Measurements from ENCODE around the gene DMPK.
A peak's percentile ranks its signal among the peaks of the same experiment; 100 is the strongest.
"Not testable (repeated sequence)": the region's sequence is repeated elsewhere in the genome, so short reads cannot be mapped to it uniquely, and the experiment has no call there.

The DMPK gene

DNA sequence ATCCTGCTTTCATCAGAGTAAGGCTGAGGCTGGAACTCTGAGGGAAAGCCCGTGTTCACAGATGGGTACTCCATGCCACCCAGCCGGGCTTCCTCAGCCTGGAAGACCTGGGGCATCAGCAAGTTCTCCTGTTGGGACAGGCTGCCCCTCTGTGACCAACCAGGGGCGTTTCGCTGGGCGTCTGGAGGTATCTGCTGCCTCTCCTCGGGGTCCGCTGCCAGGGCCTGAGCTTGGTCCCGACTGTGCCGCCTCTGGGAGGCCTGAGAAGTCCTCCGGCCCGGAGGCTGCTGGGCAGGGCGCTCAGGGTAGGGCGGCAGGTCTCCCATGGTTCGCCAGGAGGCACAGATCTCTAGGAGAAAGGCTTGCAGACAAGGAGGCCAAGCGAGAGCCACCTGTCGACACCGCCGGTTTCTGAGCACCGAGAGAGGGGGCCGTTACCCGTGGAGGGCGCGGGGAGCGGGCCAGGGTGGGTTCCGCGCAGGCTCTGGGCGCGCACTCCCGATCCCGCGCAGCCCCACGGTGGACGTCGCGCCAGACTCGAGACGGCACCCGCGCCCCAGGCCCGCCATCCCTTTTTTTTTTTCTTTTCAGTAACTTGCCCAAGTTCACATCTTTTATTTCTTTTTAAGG is 32.7 kb upstream of the DMPK start, which contains the start of gene RSPH6A:
TSS of gene RSPH6A (minus strand) at position 458 of the 630 bp plus-strand sequence. CDS start at position 326, 132 bp downstream.
- DNase-seq, result no peak

DNA sequence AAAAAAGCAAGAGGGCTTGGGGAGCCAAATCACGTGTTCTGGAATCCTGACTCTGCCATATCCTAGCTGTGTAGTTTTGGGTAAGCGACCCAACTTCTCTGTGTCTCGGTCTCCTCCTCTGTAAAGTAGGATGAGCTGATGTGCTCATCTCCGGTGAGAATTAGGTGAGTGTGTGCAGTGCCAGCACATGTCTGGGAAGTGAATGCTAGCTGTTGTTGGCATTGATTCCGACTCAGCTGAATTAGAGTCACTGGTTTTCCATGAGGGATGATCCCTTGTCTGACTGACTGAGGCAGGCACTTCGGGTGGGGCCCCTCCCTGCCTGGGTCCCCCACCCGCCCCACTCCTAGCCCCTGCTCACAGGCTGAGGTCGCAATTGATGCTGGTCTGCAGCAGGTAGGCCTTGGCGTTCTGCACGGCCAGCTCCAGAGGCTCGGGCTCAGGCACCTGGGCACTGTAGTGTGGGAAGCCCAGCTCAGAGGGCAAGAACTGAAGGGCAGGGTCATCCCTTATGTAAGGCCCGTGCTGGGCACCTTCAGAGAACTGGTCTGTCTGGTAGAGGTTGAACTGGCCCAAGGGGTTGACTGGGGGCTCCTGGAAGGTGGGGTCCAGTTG is 32.0 kb upstream of the DMPK start:
- DNase-seq, result no peak

DNA sequence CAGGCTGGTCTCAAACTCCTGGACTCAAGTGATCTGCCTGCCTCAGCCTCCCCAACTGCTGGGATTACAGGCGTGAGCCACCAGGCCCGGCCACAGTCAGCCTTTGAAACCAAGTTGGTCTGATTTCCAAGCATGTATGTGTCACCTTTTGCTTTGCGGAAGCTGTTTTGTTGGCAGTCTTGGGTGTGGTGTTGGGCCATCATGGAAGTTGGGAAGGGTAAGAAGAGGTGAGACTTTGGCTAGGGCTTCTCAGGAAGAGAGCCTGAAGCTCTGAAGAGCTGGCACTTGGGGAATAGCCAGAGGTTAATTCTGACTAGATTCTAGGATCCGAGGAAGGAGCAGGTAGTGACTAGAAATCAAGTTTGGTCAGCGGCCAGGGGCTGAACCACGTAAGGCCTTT is 30.0 kb upstream of the DMPK start:
- no peak for DNase-seq

DNA sequence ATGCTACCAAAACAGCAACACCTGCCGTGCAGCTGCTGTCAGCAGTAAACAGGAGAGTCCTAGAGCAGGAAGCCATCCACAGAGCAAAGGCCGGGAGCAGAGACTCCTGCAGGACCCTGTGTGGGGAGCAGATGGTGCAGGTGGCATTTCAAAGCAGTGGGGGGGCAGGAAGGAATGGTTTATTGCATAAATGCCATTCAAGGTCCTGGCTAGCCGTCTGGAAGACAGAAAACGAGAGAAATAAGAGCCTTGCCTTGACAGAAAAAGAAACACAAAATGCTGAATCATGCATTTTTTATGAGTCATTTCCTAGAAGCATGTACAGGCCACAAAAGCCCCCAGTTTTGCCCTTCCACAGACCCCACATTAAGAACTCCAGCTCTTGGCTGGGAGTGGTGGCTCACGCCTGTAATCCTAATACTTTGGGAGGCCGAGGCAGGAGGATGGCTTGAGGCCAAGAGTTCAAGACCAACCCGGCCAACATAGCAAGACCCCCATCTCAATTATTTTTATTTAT is 27.4 kb upstream of the DMPK start:
- DNase-seq, result no peak

DNA sequence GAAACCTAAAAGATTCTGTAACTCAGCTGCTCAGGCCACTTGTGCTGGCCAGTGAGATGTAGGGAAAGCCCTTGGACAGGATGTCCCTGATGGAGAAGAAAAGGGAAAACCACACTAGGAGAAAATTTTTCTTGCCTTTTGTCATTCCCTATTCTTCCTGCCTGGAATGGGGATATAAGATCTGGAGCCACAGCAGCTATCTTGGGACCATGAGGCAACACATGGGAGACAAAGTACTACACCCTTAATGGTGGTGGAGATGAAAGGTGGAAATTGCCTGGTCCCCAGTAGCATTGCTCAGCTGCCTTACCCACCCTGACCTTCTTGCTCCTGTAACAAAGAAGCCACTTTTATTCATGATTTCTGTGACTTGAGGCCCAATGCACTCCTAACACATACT is 23.4 kb upstream of the DMPK start:
- DNase-seq, result no peak

DNA sequence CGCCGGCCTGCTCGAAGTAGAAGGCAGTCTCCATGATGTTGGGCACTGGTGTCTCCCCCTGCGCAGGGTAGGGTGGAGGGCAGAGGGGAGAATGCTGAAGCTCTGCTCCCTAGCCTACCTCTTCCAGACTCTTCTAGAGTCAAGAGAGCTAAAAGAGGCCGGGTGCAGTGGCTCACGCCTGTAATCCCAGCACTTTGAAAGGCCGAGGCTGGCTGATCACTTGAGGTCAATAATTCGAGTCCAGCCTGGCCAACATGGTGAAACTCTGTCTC is 22.6 kb upstream of the DMPK start:
- DNase-seq, result no peak

DNA sequence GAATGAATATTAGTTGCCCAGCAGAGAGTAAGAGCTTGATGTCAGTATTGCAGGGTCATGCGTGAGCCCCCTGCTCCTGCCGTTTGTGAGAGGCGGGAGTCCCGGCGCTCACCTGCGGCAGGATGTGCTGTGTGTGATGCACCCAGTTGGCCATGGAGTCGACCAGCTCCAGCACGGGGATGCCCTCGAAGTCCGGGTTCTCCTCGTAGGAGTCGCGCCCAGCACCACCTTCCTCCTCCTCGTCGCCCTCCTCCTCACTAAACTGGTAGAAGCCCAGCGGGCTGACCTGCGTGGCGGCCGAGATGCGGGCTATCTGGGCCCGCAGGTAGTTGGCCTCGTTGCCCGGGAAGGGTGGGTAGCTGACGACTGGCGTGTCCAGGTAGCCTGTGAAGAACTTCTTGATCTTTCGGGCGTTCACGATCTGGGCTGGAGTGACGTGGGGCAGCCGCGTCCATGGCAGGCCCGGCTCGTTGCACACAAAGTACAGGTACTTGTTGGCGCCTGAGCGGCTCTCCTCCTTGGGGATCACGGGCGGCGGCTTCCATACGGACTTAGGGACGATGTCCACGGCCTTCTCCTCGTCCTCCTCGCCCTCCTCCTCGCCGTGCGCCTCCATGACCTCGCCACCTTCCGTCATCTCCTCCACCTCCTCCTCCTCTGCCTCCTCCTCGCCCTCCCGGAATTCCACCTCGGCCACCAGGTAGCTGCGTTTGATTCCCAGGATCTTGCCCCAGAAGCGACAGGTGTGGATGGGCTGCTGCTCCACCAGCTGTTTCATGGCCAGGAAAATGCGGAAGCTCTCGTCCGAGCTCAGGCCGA is 22.1 kb upstream of the DMPK start:
- DNase-seq, result no peak

DNA sequence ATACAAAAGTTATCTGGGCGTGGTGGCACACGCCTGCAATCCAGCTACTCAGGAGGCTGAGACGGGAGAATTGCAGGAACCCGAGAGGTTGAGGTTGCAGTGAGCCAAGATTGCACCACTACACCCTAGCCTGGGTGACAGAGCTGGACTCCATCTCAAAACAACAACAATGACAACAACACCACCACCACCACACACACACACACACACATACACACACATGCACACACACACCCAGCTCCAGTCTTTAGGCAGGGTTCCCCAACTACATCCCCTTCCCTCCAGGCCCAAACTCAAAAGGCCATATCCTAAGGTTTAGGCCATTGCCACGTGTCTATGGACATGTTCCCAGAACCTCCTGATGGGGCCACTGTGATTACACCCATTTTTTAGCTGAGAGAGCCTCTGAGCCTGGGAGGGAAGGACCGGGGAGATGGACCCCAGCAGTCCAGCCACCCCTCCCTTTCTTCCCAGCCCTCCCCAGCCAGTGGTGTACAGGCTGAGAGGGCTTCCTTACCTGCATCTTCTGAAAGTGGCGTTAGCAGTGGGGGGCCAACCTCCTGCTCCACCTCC is 19.4 kb upstream of the DMPK start:
- DNase-seq, result no peak

DNA sequence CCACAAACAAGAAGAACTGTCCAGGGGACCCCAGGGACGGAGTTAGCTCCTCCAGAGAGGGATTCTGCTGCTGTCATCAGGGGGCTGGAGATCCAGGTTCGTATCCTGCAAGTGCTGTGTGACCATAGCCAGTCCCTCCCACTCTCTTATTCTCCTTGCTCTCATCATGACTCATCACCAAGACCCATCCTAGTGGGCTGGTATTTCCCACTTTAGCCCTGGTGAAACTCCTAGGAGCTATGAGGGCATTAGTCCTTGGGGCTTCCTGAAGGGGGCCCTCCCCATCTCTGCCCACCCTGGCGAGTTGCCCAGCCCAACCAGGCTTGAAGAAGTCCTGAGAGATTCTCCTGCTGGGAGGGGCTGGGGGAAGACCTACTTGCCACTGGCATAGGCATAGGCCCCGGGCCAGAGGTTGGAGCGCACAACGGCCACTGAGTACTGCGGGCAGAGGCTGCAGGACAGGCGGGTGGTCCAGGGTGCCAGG is 17.8 kb upstream of the DMPK start:
- DNase-seq, result no peak

DNA sequence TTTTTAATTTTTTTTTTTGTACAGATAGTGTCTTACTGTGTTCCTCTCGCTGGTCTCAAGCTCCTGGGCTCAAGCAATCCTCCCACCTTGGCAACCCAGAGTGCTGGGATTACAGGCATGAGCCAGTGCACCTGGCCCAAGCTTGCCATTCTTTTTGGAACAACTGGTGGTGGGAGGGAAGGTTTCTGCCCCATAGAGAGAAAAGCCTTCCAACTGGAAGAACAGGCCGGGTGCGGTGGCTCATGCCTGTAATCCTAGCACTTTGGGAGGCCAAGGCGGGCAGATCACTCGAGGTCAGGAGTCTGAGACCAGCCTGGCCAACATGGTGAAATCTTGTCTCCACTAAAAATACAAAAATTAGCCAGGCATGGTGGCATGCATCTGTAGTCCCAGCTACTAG is 17.3 kb upstream of the DMPK start:
- not testable (repeated sequence) for DNase-seq

DNA sequence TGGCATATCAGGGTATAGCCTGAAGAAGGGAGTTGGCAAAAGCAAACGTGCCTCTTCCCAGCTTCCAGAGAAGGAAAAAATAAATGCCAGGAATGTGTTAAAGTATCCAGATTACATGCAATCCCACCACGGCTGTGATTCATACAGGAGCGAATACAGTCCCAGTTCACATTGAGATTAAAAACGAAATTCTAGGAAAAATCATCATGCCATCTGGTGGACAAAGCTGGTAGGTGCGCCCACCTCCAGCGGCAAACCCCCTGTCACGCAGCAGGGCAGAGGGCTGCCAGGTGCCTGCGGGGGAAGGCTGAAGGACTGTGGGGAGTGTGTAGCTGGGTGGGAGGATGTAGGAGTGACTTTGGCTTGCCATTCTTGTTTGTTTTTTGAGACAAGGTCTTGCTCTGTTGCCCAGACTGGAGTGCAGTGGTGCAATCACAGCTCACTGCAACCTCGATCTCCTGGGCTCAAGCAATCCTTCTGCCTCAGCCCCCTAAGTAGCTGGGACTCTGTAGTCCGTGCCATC is 16.8 kb upstream of the DMPK start:
- DNase-seq, result peak; percentile 19 to 60

DNA sequence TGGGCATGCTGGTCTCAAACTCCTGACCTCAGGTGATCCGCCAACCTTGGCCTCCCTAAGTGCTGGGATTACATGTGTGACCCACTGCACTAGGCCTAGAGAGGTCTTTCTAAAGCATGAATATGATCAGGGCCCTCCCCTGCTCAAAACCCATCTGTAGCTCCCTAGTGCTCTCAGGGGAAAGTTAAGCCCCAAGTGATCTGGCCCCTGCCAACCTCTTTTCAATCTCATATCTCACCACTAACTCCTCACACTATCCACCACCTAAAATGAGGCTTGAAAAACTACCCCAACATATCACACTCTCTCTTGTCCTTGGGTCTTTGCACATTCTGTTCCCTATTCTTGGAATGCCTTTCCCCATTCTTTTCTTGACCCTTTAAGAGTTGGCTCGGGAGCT is 12.3 kb upstream of the DMPK start:
- no peak for DNase-seq

DNA sequence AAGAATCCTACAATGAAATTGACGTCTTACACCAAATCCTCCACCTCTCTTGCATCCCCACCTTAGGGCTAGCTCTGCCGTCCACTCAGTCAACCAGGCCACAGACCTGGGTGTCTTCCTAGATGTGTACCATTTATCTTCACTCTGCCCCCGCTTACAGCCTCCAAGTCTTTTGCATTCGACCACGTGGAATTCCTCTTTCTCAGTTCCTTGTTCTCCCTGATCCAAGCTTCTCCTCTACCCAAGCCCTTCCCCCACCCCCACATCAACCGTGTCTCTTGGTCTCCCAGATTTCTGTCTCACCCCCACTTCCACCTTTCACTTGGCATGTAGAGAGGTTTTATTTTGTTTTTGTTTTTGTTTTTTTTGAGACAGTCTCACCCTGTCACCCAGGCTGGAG is 11.6 kb upstream of the DMPK start:
- DNase-seq, result no peak

DNA sequence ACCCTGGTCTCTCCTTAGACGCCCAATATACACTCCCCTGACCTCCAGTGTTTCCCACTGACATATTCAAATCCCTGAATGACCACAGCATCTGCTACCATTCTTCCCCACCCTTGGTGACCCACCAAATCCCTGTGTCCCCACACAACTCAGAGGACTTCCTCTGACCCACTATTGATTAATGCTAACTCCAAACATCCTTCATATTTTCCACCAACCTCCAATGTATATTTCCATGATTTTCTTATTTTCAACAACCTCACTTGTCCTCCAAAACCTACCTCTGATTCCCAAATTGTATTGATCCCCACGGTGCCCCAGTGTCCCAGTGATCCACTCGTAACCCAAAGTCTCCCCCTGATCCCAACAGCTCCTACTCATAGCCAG is 10.9 kb upstream of the DMPK start:
- no peak for DNase-seq

DNA sequence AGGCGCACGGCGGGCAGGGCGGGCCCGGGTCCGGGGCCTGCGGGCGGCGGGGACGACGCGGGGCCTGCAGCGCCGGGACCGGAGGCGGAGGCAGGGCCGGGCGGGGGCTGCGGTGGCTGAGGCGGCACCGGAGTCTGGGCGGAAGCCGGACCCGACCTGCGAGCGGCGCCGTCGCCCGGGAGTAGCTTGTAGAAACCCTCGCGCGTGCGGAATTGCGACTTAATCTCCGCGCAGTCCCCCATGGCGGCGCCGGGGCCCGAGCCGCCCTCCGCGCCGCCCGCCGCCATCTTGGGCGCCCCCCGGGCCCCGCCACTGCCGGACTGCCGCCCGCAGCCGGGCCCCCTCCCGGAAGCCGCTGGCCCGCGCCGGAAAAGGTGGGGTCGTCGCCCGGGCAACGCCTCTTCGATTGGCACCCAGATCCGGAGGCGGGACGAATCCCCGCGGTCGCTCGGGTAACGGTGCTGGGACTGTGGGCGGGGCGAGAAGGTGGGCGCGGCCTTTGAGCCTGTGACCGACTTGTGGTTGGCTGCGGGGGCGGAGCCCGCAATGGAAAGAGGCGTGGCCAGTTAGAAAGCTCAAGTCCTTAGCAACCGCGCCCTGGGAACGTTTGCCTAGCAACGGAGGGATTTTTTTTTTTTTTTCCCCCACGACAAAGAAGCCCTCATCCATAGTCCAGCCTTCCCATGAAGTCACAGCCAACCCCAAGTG is 10.3 kb upstream of the DMPK start, which contains the start of gene DMWD:
TSS of gene DMWD (minus strand) at position 376 of the 708 bp plus-strand sequence. CDS start at position 287, 89 bp downstream.
- peak; percentile 99 to 100 for DNase-seq

DNA sequence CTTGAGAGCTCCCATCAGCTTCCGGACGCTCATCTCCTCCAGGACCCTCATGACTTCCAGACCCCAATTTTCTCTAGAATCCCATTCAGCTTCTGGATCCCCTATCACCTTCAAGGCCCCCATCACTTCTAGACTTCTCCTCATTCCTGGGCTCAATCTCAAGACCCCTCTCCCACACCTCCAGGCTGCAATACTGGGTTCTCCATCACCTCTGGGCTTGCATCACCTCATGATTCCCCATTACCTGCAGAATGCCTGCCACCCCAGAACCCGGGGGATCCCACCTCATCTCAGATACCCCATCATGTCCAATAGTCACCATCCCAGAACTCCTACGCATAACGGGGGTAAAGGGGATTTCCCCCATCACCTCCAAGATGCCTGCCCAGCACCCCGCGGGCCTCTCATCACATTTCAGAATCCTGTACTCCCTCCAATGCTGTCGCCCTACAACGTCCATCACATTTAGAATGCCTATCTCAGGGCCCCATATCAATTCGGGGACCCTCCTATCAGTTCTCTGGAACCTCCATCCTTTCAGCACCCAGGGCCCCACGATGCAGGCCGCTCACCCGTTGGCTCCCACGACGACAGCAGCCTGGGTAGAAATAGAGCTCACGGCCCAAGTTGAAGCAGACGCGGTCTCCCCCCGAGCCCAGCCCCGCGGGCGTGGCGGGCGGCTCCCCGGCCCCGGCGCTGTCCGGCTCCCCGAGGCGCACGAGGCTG is 9.6 kb upstream of the DMPK start:
- no peak for DNase-seq

DNA sequence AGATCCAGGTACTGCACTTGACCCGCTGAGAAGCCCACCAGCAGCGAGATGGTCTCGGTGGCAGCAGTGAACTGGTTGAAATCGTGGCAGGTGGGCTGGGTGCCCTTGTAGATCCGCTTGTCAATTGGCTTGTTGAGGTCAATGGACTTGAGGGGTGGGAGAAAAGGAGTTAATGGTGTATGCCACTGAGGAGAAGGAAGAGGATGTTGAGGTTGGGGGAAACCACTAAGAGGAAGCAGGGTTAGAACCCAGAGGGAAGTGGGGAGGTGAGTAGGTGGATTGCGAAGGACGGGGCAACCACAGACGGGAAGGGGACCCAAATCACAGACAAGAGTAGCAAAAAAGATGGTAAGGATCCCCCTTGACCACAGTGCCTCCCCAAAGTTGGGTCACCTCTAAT is 8.7 kb upstream of the DMPK start:
- DNase-seq, result no peak

DNA sequence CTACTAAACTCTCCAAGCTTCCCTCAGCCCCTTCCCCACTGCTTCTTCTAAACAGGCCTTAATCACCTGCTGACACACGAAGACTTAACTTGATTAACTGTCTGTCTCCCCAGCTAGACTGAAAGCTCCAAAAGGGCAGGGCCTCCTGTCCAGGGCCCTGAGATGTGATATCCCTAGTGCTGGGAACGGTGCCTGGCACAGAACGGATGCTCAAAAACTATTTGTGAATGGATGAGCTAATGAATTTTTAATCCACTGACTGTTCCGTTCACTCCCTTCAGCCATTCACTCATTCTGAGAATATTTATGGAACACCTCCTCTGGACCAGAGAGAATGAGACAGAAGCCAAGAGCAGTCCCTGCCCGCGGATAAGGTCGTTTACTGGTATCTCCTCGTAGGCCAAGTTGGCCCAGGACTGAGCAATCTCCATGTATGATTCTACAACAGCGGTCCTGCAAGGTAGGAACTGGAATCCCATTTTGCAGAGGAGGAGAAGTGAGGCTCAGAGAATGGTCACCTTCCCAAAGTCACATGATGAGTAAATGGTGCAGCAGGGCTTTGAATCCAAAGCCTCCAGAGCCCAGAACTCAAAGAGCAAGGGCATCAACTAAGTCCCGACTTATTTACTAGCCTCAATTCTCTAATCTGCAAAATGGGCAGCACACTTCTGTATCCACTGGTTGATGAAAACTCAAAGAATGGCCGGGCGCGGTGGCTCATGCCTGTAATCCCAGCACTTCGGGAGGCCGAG is 6.9 kb upstream of the DMPK start:
- no peak for DNase-seq

DNA sequence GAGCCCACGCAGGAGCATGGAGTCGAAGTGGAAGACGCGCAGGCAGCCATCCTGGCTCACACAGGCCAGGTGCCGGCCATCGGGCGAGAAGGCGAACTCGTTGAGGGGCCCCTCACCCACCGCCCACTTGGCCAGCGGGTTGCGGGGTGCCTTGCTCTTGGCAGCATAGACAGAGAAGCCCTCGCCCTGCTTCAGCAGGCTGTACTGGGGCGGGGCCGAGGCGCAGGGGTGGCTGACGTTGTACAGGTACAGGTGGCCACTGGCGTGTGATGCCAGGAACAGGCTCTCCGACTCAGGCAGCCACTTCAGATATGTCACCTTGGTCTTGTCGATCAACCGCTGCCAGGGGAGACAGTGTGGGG is 4.2 kb upstream of the DMPK start:
- DNase-seq, result no peak

DNA sequence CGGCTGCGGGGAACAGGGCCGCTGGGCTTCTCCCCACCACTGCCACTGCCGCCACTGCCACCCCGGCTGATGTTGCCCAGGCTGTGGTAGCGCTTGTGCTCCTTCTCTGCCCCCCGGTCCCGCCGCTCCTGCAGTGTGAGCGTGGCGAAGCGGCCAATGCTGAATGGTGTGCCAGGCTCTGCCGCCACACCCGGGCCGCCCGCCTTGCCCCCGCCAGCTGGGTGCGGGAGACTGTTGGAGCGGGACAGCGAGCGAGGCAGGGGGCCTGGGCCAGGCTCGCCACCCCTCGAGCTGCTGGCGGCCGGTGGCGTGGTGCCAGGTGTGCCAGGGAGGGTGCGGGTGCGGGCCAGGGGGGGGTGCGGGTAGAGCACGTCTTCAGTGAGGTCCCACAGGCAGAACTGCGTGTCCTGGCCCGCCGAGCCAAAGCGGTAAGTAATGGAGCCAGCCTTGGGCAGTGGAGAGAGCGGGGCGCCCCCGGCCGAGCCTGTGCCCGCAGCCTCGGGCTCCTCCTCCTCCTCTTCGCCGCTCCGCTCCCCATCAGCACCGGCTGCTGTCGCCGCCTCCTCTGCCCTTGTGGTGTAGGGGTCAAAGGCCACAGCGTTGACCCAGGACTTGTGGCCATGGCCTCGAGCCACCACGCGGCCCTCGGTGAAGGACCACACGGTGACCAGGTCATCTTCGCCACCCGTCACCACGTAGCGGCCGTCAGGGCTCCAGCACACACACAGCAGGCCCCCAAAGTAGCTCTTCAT is 3.7 kb upstream of the DMPK start:
- DNase-seq, result no peak

All from NCI-H446 (cell line).